ENCODE measurements around the gene CDC34.

Gene CDC34

DNA sequence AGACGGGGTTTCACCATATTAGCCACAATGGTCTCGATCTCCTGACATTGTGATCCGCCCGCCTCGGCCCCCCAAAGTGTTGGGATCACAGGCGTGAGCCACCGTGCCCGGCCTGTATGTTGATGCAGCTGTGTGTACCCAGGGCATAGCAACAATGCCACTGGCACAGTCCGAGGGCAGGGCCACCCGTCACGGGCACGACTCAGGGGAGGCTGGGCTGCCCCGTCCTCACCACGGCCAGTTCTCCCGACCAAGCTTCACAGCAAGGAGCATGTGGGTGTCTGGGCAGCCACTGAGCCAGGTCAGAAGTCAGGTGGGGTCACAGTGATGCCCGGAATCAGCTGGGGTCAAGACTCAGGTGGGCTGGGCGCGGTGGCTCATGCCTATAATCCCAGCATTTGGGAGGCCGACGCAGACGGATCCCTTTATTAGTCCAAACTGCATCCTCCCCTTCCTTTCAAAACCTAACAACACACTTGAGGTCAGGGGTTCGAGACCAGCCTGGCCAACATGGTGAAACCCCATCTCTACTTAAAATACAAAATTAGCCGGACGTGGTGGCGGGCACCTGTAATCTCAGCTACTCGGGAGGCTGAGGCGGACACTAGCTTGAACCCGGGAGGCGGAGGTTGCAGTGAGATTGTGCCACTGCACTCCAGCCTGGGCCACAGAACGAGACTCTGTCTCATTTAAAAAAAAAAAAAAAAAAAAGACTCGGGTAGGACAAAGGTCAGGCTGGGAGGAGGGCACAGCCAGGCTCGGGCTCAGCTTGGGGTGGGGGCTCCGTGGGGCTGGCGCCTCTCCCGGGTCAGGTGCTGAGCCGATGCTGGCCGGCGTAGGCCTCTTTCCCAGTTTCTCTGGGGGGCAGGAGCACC lies 1.2 kb upstream of the CDC34 start:
- peak overlapping the region; percentile 84 for H3K27ac ChIP-seq

DNA sequence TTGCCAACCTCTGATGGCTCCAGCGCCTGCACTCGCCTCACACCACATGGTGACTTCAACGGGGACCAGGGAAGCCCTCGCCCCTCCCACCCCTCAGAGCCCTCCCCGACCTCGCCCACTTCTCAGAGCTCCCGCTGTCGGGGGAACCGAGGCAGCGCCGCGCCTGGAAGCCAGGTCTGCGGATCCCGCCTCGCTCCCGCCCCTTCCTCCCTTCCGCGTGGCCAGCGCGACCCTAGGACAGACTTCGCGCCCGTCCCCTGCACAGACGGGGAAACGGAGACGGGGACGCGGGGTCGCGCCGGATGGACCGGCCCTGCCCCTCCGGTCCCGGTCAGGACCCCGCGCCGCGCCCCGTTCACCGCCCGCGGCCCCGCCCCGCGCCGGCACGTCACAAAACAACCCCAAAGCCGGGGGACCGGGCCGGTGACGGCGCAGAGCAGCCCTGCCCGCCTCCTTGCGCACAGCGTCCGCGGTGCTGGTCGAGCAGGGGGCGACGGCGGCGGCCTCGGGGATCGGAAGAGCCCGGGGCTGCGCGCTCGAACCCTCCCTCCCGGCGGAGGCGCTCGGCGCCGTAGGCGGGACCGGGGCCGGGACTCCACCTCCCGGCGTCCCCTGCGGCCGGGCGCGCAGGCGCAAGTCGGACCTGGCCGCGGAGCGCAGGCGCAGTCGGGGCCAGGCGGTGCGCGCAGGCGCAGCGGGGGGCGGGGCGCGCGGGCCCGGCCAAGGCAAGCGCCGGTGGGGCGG lies 379 bp upstream of the CDC34 start:
- H3K27ac ChIP-seq: peak overlapping the region; percentile 84
- no peak; the same call in 1 of the 2 replicates for TF ChIP-seq ZFX (IDR thresholded peaks at IDR 0.05)
- TF ChIP-seq, protein P1, sequence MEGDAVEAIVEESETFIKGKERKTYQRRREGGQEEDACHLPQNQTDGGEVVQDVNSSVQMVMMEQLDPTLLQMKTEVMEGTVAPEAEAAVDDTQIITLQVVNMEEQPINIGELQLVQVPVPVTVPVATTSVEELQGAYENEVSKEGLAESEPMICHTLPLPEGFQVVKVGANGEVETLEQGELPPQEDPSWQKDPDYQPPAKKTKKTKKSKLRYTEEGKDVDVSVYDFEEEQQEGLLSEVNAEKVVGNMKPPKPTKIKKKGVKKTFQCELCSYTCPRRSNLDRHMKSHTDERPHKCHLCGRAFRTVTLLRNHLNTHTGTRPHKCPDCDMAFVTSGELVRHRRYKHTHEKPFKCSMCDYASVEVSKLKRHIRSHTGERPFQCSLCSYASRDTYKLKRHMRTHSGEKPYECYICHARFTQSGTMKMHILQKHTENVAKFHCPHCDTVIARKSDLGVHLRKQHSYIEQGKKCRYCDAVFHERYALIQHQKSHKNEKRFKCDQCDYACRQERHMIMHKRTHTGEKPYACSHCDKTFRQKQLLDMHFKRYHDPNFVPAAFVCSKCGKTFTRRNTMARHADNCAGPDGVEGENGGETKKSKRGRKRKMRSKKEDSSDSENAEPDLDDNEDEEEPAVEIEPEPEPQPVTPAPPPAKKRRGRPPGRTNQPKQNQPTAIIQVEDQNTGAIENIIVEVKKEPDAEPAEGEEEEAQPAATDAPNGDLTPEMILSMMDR (conservative IDR thresholded peaks at IDR 0.05): no peak; the same call in 1 of the 2 replicates

More for the DNA sequence above, 1.2 kb upstream of the CDC34 start:
- TF ChIP-seq, protein P1 (conservative IDR thresholded peaks at IDR 0.05): no peak
- no peak for TF ChIP-seq ZFX (IDR thresholded peaks at IDR 0.05)

DNA sequence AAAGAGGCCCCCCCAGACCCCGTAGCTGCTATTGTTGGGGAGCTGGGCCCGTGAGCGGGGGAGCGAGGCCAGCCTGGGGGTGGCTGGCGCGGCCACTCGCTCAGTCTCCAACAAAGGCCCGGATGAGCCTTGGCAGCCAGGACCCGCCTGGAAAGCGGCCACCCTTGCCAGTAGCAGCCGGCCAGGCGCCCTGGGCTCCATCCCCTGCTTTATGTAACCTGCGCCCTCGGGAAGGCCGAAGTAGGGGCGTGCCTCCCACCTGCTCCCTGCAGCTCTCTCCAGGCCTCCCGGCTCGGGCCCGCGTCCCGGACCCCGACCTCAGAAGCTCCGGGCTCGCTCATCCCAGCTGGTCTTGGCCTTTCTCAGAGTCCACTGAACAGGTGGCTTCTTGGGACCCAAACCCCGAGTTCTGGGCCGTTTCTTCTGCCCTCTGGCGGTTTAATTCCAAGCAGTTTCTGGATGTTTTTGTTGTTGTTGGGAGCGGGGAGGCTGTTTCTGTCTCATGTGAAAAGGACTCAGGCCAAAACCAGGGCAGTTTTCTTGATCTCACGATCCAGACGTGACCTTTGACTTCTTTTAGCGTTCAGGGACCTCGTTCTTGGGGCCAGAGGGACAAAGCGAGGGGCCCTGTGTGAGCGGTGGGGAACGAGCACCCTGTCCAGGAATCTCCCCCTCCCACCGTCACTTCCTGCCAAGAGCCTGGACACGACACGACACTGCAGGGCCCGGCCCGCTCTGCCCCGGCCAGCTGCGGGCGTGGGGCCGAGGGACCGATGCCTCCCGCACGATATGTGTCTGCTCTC lies 1.2 kb downstream of the CDC34 start:
- peak; percentile 31; the same call in 1 of the 2 replicates for TF ChIP-seq ZFX (IDR thresholded peaks at IDR 0.05)
- TF ChIP-seq, protein P1 (conservative IDR thresholded peaks at IDR 0.05): peak; percentile 76
- peak overlapping the region; percentile 84 for H3K27ac ChIP-seq

DNA sequence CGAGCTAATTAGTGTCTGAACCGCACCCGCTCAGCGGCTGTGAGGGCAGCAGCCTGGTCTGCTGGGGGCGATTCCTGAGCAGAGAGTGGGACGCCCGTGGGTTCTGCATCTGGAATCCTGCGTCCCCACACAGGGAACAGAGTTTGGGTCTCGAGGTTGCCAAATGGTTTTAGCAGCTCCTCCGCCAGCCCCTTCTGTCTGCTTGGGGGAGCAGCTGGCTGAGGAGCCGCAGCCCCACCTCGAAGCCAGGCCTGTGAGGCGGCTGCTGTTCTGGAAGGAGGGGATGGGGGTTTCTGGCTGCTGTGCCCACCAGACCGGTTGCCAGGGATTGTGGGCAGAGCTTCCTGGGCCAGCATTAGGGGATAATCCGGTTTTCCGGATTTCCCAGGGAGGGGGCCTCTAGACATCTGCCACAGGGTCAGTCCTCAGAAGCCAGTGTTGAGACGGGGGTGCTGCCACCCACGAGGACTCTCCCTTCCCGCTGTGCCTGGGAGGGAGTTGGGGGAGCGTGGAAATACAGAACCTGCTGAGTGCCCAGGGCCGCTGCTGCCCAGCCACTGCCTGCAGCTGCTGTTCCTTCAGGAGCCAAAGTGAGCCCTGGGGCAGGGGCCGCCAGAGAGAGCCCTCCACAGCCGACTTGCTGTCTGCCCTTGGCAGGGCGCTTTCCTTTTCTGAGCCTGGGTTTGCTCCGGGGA lies 2.0 kb downstream of the CDC34 start:
- TF ChIP-seq ZFX (IDR thresholded peaks at IDR 0.05): no peak
- TF ChIP-seq, protein P1 (conservative IDR thresholded peaks at IDR 0.05): no peak
- peak overlapping the region; percentile 84 for H3K27ac ChIP-seq

DNA sequence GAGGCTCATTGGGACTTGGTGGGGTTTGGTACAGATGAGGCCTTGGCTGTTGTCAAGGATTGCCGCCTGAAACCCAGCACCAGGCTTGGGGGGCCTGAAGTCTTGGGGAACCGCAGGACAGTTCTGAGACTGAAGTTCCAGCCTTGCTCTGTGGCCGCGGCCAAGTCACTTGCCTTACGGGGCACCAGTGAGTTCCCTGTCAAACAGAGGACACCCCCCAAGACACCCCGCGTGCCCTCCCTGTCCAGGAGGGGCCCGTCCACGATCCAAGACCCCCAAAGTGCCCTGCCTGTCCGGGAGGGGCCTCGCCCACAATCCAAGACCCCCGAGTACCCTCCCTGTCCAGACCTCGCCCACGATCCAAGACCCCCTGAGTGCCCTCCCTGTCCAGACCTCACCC lies 2.5 kb downstream of the CDC34 start:
- TF ChIP-seq ZFX (IDR thresholded peaks at IDR 0.05): no peak
- TF ChIP-seq, protein P1 (conservative IDR thresholded peaks at IDR 0.05): no peak
- H3K27ac ChIP-seq: peak overlapping the region; percentile 84

DNA sequence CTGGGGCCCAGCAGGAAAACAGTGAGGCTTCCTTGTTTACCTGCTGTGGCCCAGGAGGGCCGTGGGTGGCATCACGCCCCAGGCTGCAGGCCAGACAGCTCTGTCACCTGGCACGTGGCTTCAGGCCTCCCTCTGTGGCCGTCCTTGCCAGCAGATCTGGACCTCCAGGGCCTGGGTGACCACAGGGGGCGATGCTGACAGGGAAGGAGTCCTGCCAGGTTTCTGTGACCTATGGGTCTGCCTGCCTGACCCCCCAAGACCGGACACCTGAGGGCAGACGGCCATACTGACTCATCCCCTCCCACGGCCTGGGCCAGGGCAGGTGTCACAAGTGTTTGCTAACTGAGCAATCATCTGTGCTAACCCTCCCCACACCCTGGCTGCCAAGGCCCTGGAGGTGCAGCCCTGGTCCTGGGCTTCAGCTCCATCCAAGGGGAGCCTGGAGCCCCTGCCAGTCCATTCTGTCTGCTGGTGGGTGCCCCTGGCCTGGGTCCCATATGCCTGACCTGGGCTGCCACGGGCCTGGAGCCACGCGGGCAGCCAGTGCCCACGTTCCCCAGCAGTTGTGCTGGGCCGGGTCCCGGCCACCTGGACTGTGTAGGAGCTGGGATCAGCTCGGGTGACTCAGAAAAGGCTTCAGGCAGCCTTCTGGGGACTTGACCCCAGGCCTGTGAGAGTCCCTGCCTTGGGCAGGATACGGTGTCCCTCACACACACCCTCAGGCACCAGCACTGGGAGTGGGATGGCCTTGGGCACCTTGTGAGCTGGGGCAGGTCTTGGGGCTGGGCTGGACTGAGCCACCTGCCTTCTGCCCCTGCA lies 3.7 kb downstream of the CDC34 start:
- TF ChIP-seq, protein P1 (conservative IDR thresholded peaks at IDR 0.05): no peak
- TF ChIP-seq ZFX (IDR thresholded peaks at IDR 0.05): no peak; the same call in 1 of the 2 replicates
- peak overlapping the region; percentile 68 for H3K27ac ChIP-seq
